GM23338 (cell line): Measurements from ENCODE around the gene STARD3.

Experiments
- CREB1 ChIP-seq: fragments of 250-450 bp; sonication (Bioruptor Pico); IDR thresholded peaks from 2 replicates; pipeline ENCODE4 v1.5.0; 2020; ENCODE audit warnings: low read depth, mild to moderate bottlenecking, moderate library complexity
- EZH2 ChIP-seq: fragments of 200-600 bp; sonication (generic); IDR thresholded peaks from one replicate; pipeline ENCODE4 v1.8.0; 2017; ENCODE audit warnings: antibody characterized with exemption, mild to moderate bottlenecking, low read depth; ENCODE audit not compliant: unreplicated experiment
- EZH2phosphoT487 ChIP-seq: fragments of 200-600 bp; sonication (generic); IDR thresholded peaks from one replicate; pipeline ENCODE4 v1.8.1; 2018; ENCODE audit warnings: antibody characterized with exemption; ENCODE audit not compliant: unreplicated experiment
- JUNB ChIP-seq: IDR thresholded peaks from one replicate; pipeline ENCODE4 v1.6.1; 2016; ENCODE audit warnings: antibody characterized with exemption; ENCODE audit not compliant: unreplicated experiment
- NANOG ChIP-seq: IDR thresholded peaks from 2 replicates; pipeline ENCODE4 v1.6.1; 2016; ENCODE audit warnings: antibody characterized with exemption, borderline replicate concordance
- POLR2AphosphoS5 ChIP-seq: IDR thresholded peaks from 2 replicates; pipeline ENCODE4 v1.6.1; 2016; ENCODE audit warnings: antibody characterized with exemption, low read depth
- STAT1 ChIP-seq: IDR thresholded peaks from one replicate; pipeline ENCODE4 v1.6.1; 2016; ENCODE audit warnings: antibody characterized with exemption; ENCODE audit not compliant: unreplicated experiment
- TF ChIP-seq, protein P1 (sequence below): IDR thresholded peaks from one replicate; pipeline ENCODE4 v1.6.1; 2018; ENCODE audit warnings: antibody characterized with exemption; ENCODE audit not compliant: unreplicated experiment
- TF ChIP-seq, protein P2 (sequence below), 2 experiments: fragments of 200-600 bp in 1 of 2; sonication (generic) in 1 of 2; conservative IDR thresholded peaks; 2 replicates each; pipeline versions ENCODE4 v1.5.1 to v1.6.1; 2016 to 2017; ENCODE audit warnings: antibody characterized with exemption in 2 of 2, low read depth in 2 of 2, mild to moderate bottlenecking in 2 of 2, moderate library complexity in 1 of 2

GRCh38 chr17:39643271-39643670, 6.3 kb downstream of the STARD3 start:
- TF ChIP-seq, protein P1, sequence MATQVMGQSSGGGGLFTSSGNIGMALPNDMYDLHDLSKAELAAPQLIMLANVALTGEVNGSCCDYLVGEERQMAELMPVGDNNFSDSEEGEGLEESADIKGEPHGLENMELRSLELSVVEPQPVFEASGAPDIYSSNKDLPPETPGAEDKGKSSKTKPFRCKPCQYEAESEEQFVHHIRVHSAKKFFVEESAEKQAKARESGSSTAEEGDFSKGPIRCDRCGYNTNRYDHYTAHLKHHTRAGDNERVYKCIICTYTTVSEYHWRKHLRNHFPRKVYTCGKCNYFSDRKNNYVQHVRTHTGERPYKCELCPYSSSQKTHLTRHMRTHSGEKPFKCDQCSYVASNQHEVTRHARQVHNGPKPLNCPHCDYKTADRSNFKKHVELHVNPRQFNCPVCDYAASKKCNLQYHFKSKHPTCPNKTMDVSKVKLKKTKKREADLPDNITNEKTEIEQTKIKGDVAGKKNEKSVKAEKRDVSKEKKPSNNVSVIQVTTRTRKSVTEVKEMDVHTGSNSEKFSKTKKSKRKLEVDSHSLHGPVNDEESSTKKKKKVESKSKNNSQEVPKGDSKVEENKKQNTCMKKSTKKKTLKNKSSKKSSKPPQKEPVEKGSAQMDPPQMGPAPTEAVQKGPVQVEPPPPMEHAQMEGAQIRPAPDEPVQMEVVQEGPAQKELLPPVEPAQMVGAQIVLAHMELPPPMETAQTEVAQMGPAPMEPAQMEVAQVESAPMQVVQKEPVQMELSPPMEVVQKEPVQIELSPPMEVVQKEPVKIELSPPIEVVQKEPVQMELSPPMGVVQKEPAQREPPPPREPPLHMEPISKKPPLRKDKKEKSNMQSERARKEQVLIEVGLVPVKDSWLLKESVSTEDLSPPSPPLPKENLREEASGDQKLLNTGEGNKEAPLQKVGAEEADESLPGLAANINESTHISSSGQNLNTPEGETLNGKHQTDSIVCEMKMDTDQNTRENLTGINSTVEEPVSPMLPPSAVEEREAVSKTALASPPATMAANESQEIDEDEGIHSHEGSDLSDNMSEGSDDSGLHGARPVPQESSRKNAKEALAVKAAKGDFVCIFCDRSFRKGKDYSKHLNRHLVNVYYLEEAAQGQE: no peak
- TF ChIP-seq, protein P2, sequence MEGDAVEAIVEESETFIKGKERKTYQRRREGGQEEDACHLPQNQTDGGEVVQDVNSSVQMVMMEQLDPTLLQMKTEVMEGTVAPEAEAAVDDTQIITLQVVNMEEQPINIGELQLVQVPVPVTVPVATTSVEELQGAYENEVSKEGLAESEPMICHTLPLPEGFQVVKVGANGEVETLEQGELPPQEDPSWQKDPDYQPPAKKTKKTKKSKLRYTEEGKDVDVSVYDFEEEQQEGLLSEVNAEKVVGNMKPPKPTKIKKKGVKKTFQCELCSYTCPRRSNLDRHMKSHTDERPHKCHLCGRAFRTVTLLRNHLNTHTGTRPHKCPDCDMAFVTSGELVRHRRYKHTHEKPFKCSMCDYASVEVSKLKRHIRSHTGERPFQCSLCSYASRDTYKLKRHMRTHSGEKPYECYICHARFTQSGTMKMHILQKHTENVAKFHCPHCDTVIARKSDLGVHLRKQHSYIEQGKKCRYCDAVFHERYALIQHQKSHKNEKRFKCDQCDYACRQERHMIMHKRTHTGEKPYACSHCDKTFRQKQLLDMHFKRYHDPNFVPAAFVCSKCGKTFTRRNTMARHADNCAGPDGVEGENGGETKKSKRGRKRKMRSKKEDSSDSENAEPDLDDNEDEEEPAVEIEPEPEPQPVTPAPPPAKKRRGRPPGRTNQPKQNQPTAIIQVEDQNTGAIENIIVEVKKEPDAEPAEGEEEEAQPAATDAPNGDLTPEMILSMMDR (conservative IDR thresholded peaks at IDR 0.05; ENCODE audit: low read depth in 2 of 2): no peak
- TF ChIP-seq EZH2phosphoT487 (no peak), EZH2 (no peak), POLR2AphosphoS5 (no peak), CREB1 (no peak), JUNB (no peak), NANOG (no peak), STAT1 (no peak)
